HG03432 (cell line): ENCODE results near the gene EIF6.
"Not testable (repeated sequence)": the region's sequence is repeated elsewhere in the genome, so short reads cannot be mapped to it uniquely, and the experiment has no call there.

Experiments used
- ATAC-seq: cut with Tn5 transposase; IDR thresholded peaks from one replicate; pipeline ENCODE4 v1.9.1; 2021; ENCODE audit warnings: mild to moderate bottlenecking, moderate library complexity; ENCODE audit not compliant: unreplicated experiment

The EIF6 gene

GRCh38 chr20:35284267-35284991 is at the start of gene EIF6:
TSS of gene EIF6 (minus strand) at chr20:35284772. CDS start at chr20:35284487, 285 bp downstream.
- peak; percentile 83 for ATAC-seq

- no peak for ATAC-seq
Measured at GRCh38 chr20:35333606-35334005, 49.0 kb upstream of the EIF6 start.

- no peak for ATAC-seq
Measured at GRCh38 chr20:35332540-35333200, 48.1 kb upstream of the EIF6 start.

- no peak for ATAC-seq
Measured at GRCh38 chr20:35329435-35330139, 45.0 kb upstream of the EIF6 start.

DNA sequence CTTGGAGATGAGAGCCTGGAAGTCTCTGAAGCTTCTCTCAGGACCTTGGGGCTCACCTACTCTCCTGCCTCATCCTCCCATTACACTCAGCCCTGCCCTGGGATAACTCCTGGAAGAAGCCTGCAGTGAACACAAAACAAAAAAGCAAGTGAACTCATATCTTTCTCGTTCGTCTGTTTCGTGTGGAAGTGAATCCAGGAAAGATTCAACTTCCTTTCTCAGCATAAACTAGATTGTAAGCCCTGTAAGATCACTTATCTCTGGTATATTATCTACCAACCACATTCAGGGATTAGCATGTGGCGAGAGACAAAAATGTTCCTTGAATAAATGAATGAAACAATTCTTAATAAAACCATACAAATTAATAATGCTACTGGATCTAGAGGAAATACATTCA is 44.1 kb upstream of the EIF6 start:
- no peak for ATAC-seq

GRCh38 chr20:35328095-35328685 is 43.6 kb upstream of the EIF6 start:
- no peak for ATAC-seq

GRCh38 chr20:35327074-35327976 is 42.8 kb upstream of the EIF6 start:
- no peak for ATAC-seq

DNA sequence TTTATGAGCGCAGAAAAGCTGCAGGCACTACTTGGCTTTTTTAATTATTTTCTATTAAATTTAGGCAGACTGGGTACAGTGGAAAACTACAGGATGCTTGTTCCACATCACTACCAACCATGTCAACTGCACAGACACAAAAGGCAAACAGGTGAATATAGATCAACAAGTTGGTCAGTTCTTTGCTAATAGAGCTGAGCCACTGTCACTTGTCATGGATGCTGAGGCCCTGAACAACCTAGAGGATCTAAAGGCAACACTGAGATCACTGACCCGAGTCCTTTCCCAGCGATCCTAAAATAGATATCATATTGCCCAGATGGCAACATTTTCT is 42.1 kb upstream of the EIF6 start:
- ATAC-seq = no peak

DNA sequence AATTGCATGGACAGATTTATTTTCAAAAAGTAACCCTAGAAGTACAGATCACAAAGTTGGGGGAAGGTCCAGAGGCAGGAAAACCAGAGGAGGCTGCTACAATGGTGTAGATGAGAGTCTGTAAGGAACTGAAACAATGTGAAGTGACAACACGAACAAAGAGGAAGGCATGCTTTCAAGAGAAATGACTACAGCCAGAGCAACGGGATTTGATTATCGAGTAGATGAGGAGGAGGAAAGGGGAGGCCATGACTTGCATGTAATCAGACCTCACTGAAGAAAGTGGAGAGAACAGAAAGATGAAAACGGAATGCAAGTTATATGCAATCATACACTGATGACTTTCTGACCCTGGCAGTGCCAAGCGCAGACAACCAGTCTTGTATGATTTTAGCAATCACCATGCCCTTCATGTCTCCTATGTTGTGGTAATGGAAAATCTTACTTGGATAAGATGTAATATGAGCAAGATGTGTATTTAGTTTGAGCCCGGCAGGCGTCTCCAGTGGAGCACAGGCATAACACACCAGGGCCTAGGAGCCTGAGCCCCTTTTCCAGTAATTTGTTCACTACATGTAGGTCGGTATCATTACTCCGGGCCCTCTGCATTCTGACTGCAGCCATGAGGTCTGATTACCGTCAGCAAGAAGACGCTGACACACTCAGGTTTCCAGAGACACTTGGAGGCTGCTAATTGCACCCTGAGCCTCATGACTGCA is 41.6 kb upstream of the EIF6 start:
- ATAC-seq = no peak

DNA sequence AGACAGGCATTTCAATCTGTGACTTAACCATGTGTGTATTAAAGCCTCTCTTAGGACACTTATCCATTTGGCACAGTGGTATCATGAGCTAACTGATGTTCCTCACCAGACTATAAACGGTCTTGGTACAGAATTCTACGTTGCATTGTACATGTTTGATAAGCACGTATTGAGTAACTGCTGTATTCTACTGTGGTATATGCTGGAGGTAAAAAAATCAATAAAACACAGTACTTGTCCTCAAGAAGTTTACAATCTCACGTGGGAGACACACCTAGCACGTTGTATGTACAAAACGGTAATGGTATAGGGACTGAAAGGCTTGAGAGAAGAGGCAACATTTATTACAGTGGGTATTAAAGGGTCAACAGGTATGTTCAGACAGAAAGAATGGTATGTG is 40.8 kb upstream of the EIF6 start:
- ATAC-seq = no peak

- ATAC-seq = no peak
Measured at GRCh38 chr20:35320396-35321126, 36.0 kb upstream of the EIF6 start.

DNA sequence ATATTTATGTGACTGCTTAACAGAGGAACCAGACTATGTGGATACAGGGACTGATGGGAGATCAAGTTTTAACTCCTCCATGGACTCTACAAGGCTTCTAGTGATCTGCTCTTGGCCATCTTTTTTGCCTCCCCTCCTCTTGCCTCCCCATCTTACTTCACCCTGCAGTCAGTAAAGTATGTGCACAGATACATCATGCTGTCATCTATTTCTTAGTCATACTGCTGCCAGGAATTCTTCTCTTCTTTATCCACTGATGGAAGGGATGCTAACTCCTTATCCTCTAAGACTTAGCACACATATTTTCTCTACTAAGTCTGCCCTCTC is 35.3 kb upstream of the EIF6 start:
- ATAC-seq = no peak

DNA sequence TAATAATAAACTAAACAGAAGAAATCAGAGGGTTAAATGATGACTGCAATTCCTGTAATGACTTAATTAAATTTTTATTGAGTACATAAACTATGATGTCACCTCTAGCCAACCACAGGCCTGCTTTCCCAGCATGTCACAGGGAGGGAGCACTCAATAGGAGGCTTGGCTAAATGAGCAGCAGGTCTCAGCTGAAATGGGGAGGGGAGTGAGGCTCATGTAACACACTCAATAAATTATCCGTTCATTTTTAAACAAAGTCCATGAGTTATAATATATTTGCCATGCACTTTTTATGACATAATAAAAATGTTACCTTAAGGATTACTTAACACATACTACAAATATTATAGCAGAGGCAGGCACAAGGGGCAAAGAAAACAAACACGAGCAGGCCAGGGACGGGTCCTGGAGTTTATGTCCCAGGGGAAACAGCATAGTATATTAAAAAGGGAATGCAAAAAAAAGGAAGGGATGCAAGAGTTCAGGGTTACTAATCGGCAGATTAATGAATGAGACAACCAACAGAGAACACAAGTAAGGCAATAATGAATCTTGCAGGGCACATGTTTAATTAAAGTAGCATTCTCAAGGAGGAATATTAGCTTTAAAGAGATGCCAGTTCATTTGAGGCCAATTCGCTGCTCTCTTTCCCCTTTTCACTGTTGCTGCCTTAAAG is 34.8 kb upstream of the EIF6 start:
- ATAC-seq = no peak

DNA sequence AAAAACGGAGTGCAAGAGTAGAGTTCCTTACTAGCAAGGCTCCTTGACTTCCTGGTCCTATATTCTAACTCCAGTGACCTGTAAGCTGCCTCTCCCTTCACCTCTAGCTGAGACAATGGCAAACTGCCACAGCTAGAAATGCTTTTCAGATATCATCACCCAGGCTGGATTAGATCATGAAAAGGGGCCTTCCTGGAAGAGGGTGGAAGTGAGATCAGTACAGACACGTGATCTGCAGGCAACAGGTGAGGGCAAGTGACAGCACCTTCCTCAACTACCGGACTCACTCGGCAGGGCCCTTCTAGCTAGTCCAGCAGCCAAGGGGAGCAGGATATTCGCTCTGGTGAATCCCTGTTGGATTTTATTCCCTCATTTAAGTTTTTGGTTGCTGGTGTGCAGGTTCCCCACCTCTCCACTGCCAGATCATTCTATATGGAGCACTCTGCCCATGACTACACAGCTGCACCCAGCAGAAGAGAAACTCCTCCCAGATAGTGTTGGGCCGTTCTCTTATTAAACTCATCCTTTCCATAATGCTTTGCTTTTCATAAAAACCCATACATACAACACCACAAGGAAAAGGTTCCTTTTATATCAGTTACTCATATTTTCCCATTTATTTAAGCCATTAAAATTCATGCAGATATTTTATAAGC is 34.1 kb upstream of the EIF6 start:
- no peak for ATAC-seq

DNA sequence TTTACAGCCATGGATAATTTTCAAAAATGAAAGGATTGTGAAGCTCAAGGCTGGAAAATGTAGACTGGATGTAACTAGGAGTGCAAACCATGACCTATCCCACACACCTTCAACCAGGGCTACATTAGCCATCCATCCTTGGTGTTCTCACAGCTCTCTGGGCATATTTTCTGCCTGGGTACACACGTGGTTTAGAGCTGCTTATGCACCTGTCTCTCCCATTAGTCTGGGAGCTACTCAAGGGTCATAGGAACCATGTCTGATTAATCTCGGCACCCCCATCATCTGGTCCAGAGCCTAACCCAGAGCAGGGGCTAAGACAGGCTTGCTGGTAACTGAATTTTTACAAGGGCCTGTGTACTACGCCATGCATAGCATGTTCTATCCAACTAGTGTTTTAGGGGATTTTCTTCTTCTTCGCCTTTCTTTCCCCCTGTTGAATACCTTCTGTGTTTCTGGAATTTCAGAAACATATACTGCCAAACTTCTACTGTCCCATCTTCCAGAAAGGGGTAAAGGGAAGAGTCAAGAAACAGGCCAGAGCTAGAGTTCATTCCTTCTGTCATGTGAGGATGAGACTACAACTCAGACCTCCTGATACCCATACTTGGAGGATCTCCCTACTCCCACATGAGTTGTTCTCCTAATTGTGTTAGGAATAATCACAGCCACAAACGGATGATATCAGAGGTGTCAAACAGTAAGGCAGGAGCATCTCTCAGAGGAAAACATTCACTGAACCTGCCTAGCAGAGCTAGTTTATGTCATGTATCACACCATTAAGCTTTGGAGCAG is 33.0 kb upstream of the EIF6 start:
- ATAC-seq = no peak

DNA sequence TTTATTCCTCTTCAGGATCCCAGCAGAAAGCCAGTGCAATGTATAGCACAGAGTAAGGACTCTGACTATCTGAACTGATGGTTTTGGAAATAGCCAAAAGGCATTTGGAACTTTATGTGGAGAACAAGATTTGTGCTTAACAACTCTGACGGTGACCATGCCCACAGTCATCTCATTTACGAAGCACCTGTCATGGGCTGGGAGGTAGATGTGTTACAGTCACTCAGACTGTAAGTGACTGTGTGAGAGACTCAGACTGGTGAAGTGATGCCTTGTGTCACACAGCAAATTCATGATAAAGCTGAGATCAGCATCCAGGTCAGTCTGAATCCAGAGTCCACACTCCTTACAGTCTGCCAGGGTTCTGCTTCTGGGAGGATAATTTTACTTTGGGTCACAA is 31.5 kb upstream of the EIF6 start:
- no peak for ATAC-seq

- not testable (repeated sequence) for ATAC-seq
Measured at GRCh38 chr20:35315632-35316020, 31.1 kb upstream of the EIF6 start.
